ENCODE results near the gene TNFAIP6. TPM values are rescaled to one million over a fixed set of nuclear protein-coding genes. Genes with fewer than 3 reads are reported as not detected.

The TNFAIP6 gene
- total and polyA plus RNA-seq, 10 of the 15 experiments (the other 5 are each of a cell fraction or from before 2014, with no cell fraction given) = 0.68 to 5.7 (median 1.3) TPM

DNA sequence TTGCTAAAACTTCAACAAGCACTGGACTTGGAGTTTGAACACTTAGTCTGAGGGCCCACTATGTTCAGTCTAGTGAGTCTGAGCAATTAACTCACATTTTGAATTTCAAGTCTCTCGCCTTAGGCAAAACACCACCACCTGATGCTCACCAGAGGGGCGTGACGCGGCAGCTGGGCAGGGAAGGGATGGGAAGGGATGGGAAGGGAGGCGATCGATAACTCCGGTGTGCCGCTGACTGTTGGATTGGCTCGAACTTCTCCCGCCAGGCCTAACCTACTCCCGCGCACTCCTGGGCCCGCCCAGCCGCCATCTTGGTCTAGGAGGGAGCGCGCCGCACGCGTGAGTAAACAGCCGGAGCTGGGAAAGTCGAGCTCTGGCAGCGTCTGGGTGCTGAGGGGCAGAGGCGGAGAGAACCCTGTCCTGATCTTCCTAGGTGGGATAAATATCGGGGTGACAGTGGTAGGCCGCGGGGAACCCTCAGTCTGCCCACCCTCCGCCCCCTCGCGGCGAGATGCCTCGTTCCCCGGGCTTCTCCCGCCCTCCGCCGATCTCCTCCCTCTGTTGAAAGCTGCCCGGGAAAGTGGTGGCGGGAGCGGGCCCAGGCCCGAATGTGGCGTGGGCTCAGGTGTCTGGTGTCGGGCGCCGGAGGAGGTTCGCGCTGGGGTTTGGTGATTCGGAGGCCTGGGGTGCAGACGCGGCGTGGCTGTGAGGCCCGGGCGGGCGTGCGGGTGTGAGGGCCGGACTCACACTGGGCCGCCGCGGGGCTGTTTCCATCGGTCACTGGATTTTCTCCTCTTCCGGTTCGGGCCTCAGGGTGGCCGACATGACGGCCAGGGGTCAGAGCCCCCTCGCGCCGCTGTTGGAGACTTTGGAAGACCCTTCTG, 52.5 kb downstream of the TNFAIP6 start, which contains the start of gene RIF1 (continued):
- TF ChIP-seq, protein P1, sequence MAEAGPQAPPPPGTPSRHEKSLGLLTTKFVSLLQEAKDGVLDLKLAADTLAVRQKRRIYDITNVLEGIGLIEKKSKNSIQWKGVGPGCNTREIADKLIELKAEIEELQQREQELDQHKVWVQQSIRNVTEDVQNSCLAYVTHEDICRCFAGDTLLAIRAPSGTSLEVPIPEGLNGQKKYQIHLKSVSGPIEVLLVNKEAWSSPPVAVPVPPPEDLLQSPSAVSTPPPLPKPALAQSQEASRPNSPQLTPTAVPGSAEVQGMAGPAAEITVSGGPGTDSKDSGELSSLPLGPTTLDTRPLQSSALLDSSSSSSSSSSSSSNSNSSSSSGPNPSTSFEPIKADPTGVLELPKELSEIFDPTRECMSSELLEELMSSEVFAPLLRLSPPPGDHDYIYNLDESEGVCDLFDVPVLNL (IDR thresholded peaks at IDR 0.05; ENCODE audit: low read depth, low read length) = peak; percentile 70
- peak; percentile 84 for TF ChIP-seq NBN (IDR thresholded peaks at IDR 0.05)
- TF ChIP-seq SMAD5 (IDR thresholded peaks at IDR 0.05; ENCODE audit: low read depth) = peak; percentile 39; the same call in 1 of the 2 replicates
- no peak; the same call in 1 of the 2 replicates for TF ChIP-seq CHD1 (IDR thresholded peaks at IDR 0.05; ENCODE audit: low read depth, low read length)
- peak; percentile 92 for TF ChIP-seq NR2C2 (IDR thresholded peaks at IDR 0.05; ENCODE audit: borderline replicate concordance, control insufficient read depth, insufficient read length, low read depth)
- TF ChIP-seq IKZF1 (conservative IDR thresholded peaks at IDR 0.05) = peak; percentile 91
- no peak for TF ChIP-seq JUND (IDR thresholded peaks at IDR 0.05; ENCODE audit: low read depth, low read length)
- peak; percentile 49; the same call in 1 of the 2 replicates for TF ChIP-seq IRF4 (IDR thresholded peaks at IDR 0.05; ENCODE audit: low read depth, low read length)
- TF ChIP-seq, protein P2, sequence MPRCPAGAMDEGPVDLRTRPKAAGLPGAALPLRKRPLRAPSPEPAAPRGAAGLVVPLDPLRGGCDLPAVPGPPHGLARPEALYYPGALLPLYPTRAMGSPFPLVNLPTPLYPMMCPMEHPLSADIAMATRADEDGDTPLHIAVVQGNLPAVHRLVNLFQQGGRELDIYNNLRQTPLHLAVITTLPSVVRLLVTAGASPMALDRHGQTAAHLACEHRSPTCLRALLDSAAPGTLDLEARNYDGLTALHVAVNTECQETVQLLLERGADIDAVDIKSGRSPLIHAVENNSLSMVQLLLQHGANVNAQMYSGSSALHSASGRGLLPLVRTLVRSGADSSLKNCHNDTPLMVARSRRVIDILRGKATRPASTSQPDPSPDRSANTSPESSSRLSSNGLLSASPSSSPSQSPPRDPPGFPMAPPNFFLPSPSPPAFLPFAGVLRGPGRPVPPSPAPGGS (IDR thresholded peaks at IDR 0.05; ENCODE audit: borderline replicate concordance, insufficient read depth, low read depth, low read length, poor library complexity, severe bottlenecking) = peak; percentile 48
- TF ChIP-seq, protein P3, sequence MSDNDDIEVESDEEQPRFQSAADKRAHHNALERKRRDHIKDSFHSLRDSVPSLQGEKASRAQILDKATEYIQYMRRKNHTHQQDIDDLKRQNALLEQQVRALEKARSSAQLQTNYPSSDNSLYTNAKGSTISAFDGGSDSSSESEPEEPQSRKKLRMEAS (IDR thresholded peaks at IDR 0.05; ENCODE audit: low read depth, low read length) = peak; percentile 88
- peak; percentile 82; the same call in 1 of the 2 replicates for TF ChIP-seq RBBP5 (conservative IDR thresholded peaks at IDR 0.05)
- TF ChIP-seq, protein P4, sequence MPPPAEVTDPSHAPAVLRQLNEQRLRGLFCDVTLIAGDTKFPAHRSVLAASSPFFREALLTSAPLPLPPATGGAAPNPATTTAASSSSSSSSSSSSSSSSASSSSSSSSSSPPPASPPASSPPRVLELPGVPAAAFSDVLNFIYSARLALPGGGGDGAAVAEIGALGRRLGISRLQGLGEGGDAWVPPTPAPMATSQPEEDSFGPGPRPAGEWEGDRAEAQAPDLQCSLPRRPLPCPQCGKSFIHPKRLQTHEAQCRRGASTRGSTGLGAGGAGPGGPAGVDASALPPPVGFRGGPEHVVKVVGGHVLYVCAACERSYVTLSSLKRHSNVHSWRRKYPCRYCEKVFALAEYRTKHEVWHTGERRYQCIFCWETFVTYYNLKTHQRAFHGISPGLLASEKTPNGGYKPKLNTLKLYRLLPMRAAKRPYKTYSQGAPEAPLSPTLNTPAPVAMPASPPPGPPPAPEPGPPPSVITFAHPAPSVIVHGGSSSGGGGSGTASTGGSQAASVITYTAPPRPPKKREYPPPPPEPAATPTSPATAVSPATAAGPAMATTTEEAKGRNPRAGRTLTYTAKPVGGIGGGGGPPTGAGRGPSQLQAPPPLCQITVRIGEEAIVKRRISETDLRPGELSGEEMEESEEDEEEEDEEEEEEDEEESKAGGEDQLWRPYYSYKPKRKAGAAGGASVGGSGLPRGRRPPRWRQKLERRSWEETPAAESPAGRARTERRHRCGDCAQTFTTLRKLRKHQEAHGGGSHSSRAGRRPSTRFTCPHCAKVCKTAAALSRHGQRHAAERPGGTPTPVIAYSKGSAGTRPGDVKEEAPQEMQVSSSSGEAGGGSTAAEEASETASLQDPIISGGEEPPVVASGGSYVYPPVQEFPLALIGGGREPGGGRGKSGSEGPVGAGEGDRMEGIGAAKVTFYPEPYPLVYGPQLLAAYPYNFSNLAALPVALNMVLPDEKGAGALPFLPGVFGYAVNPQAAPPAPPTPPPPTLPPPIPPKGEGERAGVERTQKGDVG (CRISPR knock-in tag; IDR thresholded peaks at IDR 0.05) = no peak
- TF ChIP-seq CHD2 (IDR thresholded peaks at IDR 0.05; ENCODE audit: borderline replicate concordance, low read depth, low read length) = no peak; the same call in 1 of the 2 replicates
- TF ChIP-seq, protein P5, sequence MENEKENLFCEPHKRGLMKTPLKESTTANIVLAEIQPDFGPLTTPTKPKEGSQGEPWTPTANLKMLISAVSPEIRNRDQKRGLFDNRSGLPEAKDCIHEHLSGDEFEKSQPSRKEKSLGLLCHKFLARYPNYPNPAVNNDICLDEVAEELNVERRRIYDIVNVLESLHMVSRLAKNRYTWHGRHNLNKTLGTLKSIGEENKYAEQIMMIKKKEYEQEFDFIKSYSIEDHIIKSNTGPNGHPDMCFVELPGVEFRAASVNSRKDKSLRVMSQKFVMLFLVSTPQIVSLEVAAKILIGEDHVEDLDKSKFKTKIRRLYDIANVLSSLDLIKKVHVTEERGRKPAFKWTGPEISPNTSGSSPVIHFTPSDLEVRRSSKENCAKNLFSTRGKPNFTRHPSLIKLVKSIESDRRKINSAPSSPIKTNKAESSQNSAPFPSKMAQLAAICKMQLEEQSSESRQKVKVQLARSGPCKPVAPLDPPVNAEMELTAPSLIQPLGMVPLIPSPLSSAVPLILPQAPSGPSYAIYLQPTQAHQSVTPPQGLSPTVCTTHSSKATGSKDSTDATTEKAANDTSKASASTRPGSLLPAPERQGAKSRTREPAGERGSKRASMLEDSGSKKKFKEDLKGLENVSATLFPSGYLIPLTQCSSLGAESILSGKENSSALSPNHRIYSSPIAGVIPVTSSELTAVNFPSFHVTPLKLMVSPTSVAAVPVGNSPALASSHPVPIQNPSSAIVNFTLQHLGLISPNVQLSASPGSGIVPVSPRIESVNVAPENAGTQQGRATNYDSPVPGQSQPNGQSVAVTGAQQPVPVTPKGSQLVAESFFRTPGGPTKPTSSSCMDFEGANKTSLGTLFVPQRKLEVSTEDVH (IDR thresholded peaks at IDR 0.05; ENCODE audit: low read depth, partially characterized antibody) = peak; percentile 98
- peak; percentile 99 for TF ChIP-seq YY1 (IDR thresholded peaks at IDR 0.05; ENCODE audit: low read depth, low read length)
- TF ChIP-seq RCOR1 (conservative IDR thresholded peaks at IDR 0.05; ENCODE audit: low read depth, low read length) = peak; percentile 60; the same call in 1 of the 2 replicates
- peak; percentile 61; the same call in 1 of the 2 replicates for TF ChIP-seq SIN3A (IDR thresholded peaks at IDR 0.05; ENCODE audit: low read depth, low read length)
- no peak for TF ChIP-seq CBX5 (IDR thresholded peaks at IDR 0.05; ENCODE audit: low read depth)
- peak in 1 of 2 experiments; percentile 92; a peak in 2 of 3 replicates for TF ChIP-seq EGR1 (IDR thresholded peaks at IDR 0.05; ENCODE audit: borderline replicate concordance in 1 of 2, low read depth in 2 of 2, low read length in 2 of 2)

All from GM12878 (cell line).